Cerebellar nuclear complex (tissue), 1 donor: ENCODE data around the gene MACROD1.
A peak's percentile ranks its signal among the peaks of the same experiment; 100 is the strongest.

Experiments
- DNase-seq, 2 experiments: peaks; one replicate each; lab custom pipeline; 2025; lab: John Stamatoyannopoulos, UW

The MACROD1 gene

GRCh38 chr11:64131683-64132190 lies 34.2 kb downstream of the MACROD1 start:
- no peak for DNase-seq

GRCh38 chr11:64130618-64131017 lies 35.3 kb downstream of the MACROD1 start:
- DNase-seq: no peak

GRCh38 chr11:64129403-64129802 lies 36.5 kb downstream of the MACROD1 start:
- DNase-seq: no peak

DNA sequence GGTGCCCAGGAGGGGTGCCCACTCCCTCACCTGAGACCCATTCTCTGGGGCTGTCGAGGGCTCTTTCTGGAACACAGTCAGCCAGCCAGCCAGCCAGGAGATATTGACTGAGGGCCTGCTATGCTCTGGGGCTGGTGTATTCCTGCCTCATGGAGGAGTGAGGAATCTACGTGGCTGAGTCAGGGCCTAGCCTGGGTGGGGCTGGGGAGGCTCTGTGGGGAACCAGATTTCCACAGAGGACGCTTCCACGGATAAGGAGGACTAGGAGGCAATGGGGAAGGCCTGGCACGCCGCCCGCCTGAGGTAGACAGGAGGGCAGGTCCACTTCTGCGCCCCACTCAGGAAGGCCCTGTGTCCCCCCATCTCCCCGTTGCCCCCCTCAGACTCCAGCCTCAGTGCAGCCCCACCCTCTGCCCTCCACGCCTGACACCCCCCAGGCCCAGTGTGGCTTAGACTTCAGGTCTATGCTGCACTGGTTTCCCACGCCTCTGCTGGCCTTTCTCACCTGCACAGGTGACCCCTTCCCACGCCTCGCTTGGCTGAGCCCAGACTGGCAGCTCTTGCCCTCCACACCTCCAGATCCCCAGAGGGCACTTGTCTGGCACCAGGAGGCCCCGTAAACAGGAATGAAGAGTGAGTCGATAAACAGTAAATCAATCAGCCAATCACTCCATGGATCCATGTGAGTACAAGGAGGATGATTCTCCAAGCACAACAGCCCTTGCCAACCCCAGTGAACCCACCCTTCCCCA lies 37.5 kb downstream of the MACROD1 start:
- DNase-seq: no peak

- no peak for DNase-seq
These were observed 38.4 kb downstream of the MACROD1 start for GRCh38 chr11:64127267-64128072.

DNA sequence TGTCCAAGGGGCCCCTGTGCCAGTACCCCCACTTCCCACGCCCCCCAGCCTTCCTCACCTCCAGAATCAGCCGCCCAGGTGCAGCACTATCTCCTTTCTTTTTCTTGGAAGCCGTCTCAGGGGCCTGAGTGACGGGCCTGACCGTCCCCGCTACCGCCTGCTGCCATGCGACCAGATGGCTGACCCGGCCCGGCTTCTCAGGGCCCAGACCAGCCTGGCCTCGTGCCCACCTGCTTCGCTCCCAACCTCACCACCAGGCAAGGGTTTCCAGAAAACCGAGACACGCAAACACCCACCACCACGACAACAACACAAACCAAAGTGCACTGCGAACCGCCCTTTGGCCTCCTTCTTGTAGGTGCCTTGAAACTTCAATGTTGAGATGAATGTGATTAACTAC lies 39.1 kb downstream of the MACROD1 start:
- DNase-seq: no peak

GRCh38 chr11:64126371-64126770 lies 39.5 kb downstream of the MACROD1 start:
- no peak for DNase-seq

DNA sequence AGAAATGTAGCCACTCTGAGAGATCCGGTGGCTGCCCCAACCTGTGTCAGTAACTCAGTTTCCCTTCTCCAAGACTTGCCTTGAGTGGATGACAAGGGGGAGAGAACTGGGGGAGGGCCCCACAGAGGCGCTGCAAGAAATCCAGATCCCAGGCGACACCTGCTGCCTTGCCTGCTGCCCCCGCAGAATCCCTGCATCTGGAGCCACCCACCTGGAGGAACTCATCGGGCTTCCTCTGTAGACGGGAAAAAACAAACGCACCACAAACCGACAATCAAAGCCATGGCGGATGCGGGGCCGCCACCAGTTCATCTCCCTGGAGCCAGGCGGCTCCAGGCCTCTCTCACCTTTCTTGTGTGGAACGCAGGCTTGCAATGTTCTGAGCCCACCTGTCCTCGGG lies 40.2 kb downstream of the MACROD1 start:
- DNase-seq: no peak

- no peak for DNase-seq
These were observed 41.8 kb downstream of the MACROD1 start for GRCh38 chr11:64124147-64124546.

GRCh38 chr11:64123679-64124078 lies 42.2 kb downstream of the MACROD1 start:
- DNase-seq: no peak

GRCh38 chr11:64122411-64123410 lies 43.2 kb downstream of the MACROD1 start:
- DNase-seq: peak in 1 of 2 experiments; percentile 47

DNA sequence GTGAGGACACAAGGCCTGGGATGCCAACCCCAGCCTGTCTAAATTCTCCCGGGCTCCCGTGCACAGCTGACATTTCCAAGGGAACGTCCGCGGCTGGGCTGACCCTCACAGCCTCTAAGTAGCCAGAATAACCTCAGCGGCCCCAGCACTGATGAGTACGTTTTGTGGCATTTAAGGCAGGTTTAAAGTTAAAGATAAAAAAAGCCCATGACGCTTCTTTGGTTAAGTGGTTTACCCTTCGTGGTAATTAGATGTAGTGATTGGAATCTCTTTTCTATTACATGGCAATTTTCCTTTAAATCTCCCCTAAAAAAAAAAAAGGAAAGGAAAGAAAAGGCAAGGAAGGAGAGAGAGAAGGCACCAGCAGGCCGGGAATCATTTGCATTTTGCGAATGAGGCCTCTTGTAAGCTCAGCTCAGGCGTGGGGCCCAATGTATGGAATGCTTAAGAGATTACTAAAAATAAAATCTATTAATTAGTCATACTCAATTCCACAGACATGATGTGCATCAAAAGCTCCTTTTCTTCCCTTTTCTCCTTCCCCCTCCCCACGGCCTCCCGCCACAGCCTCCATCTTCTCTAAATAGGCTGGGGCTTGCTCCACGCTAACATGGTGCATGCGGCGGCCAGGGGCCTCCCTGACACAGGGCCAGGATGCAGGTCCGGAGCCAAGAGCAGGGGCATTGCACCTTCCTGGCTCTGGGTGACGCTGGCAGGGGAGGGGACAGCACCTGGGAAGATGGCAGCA lies 44.1 kb downstream of the MACROD1 start:
- no peak for DNase-seq

DNA sequence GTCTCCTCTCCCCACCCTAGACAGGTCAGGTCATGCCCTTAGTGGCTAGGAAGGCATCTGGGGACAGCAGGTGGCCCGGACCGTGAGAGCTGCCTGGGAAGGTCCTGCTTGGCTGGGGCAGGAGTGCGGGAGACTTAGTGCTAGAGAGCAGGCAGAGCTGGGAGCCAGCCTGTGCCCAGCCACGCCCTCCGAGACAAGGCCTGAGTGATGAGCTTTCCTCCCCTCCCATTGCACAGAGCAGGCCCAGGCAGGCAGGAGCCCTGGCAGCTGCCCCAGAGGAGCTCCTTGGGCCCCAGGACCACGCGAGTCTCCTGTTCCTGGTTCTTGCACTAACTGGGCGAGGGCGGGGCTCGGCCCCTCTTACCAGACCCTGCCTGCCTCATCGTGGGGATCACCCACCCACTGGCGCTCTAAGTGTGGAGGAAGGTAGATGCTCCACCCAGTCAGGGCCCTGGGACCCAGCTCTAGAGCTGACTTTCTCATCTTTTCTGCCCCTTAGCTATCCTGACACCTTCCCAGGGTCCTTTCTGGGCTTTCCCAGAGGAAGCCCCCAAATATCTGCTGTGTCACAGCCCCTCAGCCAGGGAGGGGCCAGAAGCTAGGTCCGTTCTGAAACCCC lies 44.9 kb downstream of the MACROD1 start:
- DNase-seq: no peak

DNA sequence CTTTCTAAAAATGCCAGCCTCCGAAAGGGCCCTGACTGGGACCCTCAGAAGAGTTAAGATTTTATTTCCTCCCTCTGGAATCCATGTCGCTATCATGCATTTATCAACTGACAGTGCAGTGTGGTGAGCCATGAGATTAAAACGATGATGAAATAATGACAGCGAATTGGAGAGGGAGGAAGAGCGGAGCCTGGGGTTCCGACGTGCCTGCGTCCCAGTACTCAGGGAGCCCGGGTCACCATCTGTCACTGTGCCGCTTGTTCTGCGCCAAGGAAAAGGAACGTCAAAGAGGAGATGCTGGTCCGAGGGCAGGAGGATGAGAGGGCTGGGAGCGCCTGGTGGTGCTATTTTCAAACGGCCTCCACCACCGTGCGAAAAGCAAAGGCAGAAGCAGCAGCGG lies 46.2 kb downstream of the MACROD1 start:
- DNase-seq: no peak

DNA sequence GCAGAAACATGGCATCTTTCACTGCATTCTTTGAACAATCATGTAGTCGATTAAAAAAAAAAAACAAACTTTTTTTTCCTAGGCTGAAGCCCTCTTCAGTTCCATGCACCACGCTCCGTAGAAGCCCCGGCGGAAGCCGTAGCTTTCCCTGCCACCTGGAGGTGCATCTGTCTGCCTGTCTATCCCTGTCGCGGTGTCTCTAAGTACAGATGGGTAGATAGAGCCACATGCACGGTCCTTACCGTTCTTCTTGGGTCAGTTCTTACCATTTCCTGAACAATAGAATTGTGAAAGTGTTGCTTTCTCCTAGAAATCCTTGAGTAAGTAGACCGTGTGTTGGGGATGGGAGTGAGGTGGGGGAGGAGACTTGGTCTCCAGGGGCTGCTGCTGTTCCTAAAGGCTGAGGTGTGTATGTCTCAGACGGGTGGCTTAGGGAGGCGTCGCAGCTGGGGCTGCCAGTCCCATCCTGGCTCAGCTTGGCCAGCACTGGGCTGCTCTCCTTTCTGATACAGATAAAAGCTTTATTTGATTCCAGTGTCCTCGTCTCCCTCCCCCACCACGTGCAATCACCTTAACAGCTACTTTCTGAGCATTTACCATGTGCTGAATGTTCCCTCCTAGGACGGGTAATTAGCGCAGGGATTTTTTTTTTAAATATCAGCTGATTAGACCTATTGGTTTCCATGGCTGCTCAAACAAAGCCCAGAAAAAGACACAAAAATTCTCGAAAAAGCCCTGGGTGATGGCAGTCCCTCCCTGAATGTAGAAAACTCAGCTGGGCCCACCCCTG lies 46.8 kb downstream of the MACROD1 start:
- no peak for DNase-seq

- DNase-seq: no peak
These were observed 48.0 kb downstream of the MACROD1 start for GRCh38 chr11:64117763-64118459.

GRCh38 chr11:64115531-64116522 lies 50.1 kb downstream of the MACROD1 start:
- DNase-seq: no peak

- DNase-seq: no peak
These were observed 51.7 kb downstream of the MACROD1 start for GRCh38 chr11:64114231-64114630.
